Activated CD4-positive, alpha-beta T cell treated with anti-CD3 and anti-CD28 coated beads for 1 hour (primary cell): Measurements from ENCODE around the gene OR52N5.

ENCODE experiments used
- DNase-seq: peaks from one replicate; pipeline ENCODE4 v3.0.0-alpha.2; 2020

OR52N5 gene

DNA sequence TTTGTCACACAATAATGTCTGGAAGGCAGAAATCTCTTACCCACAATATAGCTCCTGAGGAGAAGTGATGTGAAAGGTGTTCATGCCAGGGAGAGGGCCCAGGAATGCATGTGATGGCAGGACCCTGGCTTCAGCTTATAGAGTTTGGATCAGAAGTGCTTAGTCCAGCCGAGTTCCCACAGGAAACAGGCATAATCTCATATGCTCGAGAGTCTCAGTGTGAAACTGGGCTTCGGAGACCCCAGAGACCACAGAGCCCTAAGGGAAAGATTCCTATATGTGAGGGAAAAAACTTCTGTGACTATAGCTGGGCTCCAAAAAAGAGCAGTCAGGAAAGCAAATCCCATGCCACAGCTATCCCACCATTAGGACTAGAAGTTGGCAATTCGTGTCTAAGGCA, at the start of gene OR52N5:
OR52N5 (minus strand) TSS at position 101 of the 400 bp plus-strand sequence. CDS start 4,721 bp downstream, outside the sequence.
- no peak for DNase-seq

GRCh38 chr11:5831196-5831829, 48.2 kb upstream of the OR52N5 start:
- no peak for DNase-seq

DNA sequence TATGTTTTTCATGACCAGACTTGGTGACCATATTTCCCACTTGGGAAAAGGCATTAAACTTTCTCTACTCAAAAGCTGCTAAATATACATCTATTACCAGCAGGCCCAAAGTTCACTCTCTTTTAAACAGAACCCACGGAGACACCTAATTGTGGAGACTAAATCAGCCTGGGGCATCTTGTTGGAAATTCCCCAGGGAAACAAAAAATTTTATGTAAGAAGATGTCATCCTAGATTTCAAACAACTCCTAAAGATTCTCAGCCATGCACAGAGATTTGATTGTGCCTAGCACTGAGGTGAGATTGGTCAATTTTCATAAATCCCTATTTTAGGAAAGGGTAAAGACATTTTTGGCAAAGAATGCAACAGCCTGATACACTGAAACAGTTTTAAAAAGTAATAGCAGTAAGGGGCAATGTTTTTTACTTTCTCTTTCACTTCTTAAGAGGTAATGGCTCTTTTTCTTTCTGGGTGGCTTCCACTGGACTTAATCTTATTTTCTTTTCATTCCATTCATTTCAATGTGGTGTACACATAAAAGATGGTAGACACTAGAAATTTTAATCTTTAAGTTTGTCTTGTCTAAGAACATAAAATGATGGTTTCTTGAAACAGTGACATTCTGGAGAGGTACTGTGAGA, 35.2 kb upstream of the OR52N5 start:
- DNase-seq: no peak

- no peak for DNase-seq
Measured at GRCh38 chr11:5815534-5815933, 32.4 kb upstream of the OR52N5 start.

DNA sequence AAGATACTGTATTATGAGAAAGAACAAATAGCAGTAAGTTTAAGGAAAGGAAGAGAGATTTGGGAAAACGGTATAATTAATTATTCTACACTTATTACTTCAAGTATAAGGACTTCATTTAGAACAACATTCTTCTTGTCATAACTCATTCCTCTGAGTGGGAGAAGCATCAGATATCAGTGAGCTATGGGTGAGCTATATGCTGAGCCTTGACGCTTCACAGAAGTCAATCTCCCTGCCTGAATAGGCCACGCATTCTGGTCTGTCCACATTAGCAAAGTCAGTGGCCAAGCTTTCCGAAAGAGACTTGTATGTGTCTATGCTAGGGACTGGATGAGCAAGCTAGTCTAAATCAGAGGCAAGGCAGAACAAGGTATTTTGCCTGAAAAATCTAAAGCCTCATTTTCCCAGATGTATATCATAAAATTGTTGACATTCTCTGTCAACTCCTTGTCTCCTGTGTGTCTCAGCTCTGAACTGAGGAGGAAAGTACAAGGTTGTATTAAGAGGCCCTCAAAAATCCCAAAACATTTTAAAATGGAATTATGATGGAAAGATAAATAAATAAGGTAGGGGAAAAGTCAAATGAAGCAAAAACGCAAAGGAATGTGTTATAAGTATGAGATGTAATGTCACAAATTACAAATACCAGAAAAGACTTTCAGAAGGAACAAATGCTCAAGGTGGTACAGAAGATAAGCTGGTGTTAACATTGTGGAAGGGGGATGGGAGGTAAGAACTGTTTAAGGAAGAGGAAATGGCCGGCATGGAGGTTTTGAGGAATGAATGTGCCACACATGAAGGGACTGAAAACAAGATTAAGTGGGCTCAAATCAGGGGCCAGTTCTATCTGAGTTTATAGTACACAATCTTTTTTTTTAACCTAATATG, 27.0 kb upstream of the OR52N5 start:
- no peak for DNase-seq

DNA sequence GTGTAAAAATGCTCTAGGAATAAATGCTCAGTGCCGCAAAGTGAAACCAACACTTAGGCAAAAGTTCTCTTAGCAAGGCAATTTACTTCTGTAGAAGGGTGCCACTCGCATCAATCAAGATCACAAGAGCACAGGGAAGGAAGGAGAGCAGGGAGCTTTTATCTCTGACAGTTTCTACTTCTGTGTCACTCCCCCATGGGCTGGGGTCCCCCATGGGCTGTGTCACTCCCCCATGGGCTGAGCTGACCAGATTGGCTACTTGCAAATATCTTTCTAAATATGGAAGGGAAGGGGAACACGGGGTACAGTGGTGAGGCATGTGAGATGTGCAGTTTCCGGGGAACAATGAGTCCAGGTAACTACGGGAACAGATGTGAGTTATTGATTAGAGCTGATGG, 26.0 kb upstream of the OR52N5 start:
- DNase-seq: no peak

- peak; percentile 52 for DNase-seq
Measured at GRCh38 chr11:5808500-5809121, 25.5 kb upstream of the OR52N5 start, which contains the start of gene OR52N2. Gene OR52N2, plus strand, starts transcription at chr11:5808924. Its CDS starts 11,412 bp downstream, at chr11:5820336.

- no peak for DNase-seq
Measured at GRCh38 chr11:5807580-5807979, 24.4 kb upstream of the OR52N5 start.

DNA sequence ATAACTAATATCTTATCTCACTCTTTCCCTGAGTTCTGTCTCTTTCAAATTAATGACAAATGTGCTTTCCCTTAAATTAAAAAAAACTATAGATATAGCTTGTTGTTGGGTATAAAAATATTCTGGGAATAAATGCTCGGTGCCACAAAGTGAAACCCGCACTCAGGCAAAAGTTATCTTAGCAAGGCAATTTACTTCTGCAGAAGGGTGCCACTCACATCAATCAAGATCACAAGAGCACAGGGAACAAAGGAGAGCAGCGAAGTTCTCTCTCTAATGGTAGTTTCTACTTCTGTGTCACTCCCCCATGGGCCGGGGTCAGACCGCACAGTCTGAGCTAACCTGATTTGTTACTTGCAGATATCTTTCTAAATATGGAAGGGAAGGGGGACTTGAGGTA, 20.8 kb upstream of the OR52N5 start:
- DNase-seq: no peak

DNA sequence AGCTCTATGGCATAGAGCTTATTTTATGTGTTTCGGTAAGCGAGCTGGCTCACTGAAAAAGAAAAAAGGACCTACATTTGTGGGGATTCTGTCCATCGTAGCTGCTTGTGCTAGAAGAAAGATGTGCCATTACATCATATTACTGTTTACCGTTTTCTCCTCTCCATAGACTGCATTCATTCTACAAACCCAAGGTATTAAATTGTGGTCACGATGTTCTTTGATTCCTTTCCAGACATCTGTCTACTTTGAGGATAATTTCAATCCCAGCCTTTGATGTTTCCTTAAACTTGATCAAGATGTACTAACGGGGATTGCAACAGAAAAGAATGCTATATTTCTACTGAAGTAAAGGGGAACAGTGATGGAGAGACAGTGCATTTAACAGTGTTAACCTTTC, 13.4 kb upstream of the OR52N5 start:
- DNase-seq: no peak

DNA sequence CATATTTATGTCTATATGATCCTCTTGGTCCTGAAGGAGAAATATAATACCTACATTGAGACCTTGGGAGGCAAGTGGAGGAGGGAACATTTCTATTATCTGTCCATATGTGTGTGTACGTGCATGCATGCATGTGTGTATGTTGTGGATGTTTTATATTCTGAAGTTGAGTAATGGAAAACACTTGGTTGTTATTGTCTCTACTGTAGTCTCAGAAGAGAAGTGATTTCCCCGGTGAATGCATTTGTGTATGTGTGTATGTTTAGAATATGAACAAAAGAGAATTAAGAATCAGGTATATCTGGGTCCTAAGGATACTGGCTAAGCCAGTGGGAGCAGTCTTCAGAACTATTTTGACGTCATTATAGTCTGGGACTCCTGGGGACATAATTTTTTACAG, 8.0 kb upstream of the OR52N5 start, which contains the start of gene OR52N1:
OR52N1 (minus strand) TSS at position 101 of the 400 bp plus-strand sequence. CDS start 2,449 bp downstream, outside the sequence.
- no peak for DNase-seq

- DNase-seq: no peak
Measured at GRCh38 chr11:5767056-5767455, 16.1 kb downstream of the OR52N5 start.

DNA sequence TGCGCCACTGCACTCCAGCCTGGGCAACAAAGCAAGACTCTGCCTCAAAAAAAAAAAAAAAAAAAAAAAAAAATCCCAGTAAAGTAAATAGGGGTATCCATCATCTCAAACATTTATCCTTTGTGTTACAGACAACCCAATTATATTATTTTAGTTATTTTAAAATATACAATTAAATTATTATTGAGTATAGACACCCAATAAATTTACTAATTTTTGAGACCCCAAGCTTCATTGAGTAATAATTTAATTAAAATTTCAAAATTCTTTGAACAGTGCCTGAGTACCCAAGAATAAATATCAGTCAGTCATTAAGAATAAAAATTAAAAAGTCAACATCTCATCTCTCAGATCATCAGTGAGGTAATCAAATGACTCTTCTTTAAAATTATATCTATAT, 29.2 kb downstream of the OR52N5 start, which contains the start of gene OR52N4:
OR52N4 (plus strand) TSS at position 301 of the 400 bp plus-strand sequence. CDS start 498 bp downstream, outside the sequence.
- DNase-seq: no peak

DNA sequence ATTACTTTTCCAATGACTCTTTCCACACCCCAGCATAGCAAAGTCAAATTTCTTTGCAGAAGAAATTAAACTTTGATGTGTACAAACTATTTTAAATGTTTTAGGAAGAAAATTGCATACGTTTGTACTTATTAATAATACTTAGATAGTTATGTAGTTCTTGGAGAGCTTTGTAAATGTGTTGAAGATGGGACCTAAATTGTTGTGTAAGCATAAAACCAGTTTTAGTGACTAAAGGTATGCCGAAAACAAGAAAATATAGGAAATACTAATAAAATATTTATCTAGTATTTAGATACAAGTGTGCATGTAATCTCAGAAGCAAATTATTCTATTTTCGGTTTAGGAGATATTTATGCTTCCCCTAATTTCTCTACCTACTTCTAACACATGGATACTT, 33.3 kb downstream of the OR52N5 start:
- no peak for DNase-seq

DNA sequence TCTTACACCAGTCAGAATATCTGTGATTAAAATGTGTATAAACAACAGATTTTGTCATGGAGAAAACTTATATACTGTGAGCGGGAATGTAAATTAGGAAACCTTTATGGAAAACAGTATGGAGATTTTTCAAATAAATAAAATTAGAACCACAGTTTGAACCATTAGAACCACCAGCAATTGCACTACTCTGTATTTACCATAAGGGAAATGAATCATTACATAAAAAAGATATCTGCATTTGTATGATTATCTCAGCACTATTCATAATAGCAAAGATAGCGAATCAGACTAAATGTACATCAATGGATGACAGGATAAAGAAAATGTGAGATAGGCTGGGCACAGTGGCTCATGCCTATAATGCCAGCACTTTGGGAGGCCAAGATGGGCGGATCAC, 36.5 kb downstream of the OR52N5 start:
- DNase-seq: no peak

DNA sequence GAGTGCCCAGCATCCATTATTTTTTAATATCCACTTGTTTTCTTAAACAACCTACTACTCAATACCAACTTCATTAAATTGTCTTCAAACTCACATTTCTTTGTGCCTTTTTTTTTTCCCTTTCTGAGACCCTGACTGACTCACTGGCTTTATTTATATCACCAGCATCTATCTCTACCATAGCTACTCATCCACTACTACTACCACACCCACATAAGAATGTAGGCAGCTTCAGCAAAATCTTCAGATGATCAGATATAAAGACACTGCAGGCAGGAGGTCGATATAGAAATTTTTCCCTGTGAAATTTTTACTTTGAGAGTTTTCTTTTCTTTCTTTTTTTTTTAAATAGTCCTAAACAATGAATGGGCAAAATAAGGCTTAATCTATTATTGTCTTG, 44.7 kb downstream of the OR52N5 start:
- DNase-seq: no peak

- no peak for DNase-seq
Measured at GRCh38 chr11:5737670-5738392, 45.3 kb downstream of the OR52N5 start.

GRCh38 chr11:5737091-5737490, 46.1 kb downstream of the OR52N5 start:
- no peak for DNase-seq

DNA sequence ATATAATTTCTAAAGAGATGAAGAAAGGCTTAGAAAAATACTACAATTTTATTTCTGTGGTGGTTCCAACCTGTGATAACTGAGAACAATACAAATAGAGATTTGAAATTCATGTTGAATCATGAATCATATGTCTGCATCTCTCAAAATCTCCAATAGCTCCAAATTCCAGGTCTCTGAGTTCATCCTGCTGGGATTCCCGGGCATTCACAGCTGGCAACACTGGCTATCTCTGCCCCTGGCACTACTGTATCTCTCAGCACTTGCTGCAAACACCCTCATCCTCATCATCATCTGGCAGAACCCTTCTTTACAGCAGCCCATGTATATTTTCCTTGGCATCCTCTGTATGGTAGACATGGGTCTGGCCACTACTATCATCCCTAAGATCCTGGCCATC, 46.8 kb downstream of the OR52N5 start, which contains the start of gene OR56B1:
OR56B1 (plus strand) TSS at position 53 of the 400 bp plus-strand sequence; CDS start at position 122, 69 bp downstream.
- DNase-seq: no peak

- DNase-seq: no peak
Measured at GRCh38 chr11:5727691-5728090, 55.5 kb downstream of the OR52N5 start.

DNA sequence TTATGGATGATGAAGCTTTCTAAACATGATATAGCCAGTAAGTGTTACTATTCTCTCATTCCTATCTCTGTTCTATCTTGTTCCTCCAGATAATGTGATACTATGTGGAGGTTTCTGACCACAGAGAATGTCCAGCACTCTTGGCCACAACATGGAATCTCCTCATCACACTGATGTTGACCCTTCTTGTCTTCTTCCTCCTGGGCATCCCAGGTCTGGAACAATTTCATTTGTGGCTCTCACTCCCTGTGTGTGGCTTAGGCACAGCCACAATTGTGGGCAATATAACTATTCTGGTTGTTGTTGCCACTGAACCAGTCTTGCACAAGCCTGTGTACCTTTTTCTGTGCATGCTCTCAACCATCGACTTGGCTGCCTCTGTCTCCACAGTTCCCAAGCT, 56.8 kb downstream of the OR52N5 start:
- DNase-seq: no peak
